Osteoblast (primary cell): ENCODE data around the gene MYH10. TPM values are rescaled to one million over a fixed set of nuclear protein-coding genes. Genes with fewer than 3 reads are reported as not detected.

ENCODE experiments used
- DNase-seq: peaks from one replicate; pipeline ENCODE4 v3.0.0; 2011; ENCODE audit warnings: low spot score, mixed read lengths; ENCODE audit not compliant: insufficient read length; ENCODE audit errors: missing footprints
- H2AFZ ChIP-seq: 2 replicates; pipeline ENCODE4 v1.6.0; 2011; ENCODE audit warnings: mild to moderate bottlenecking, low read length
- H3K27ac ChIP-seq: 2 replicates; pipeline ENCODE4 v1.5.1; 2011; ENCODE audit warnings: mild to moderate bottlenecking, low read depth, low read length, moderate library complexity
- H3K27me3 ChIP-seq: 2 replicates; pipeline ENCODE4 v1.6.0; 2012; ENCODE audit warnings: mild to moderate bottlenecking, control low read depth, inconsistent platforms, low read length, moderate library complexity; ENCODE audit not compliant: insufficient read depth
- H3K36me3 ChIP-seq: 2 replicates; pipeline ENCODE4 v1.5.1; 2011; ENCODE audit warnings: mild to moderate bottlenecking, low read length, control low read depth, moderate library complexity; ENCODE audit not compliant: insufficient read depth
- H3K4me1 ChIP-seq: 2 replicates; pipeline ENCODE4 v1.5.1; 2011; ENCODE audit warnings: mild to moderate bottlenecking, low read length, control low read depth, moderate library complexity; ENCODE audit not compliant: insufficient read depth
- H3K4me2 ChIP-seq: 2 replicates; pipeline ENCODE4 v1.6.0; 2011; ENCODE audit warnings: mild to moderate bottlenecking, low read length; ENCODE audit not compliant: insufficient read depth
- H3K4me3 ChIP-seq: fragments of 200-600 bp; sonication (generic); 3 replicates; pipeline ENCODE4 v1.5.1; 2012; ENCODE audit warnings: mild to moderate bottlenecking, low read length, inconsistent platforms; ENCODE audit not compliant: insufficient read depth
- H3K79me2 ChIP-seq: 2 replicates; pipeline ENCODE4 v1.6.0; 2012; ENCODE audit warnings: mild to moderate bottlenecking, low read length, control low read depth, inconsistent platforms; ENCODE audit not compliant: insufficient read depth
- H3K9me3 ChIP-seq: 2 replicates; pipeline ENCODE4 v1.5.1; 2011; ENCODE audit warnings: low read depth, low read length, control low read depth
- H4K20me1 ChIP-seq: 2 replicates; pipeline ENCODE4 v1.6.0; 2012; ENCODE audit warnings: mild to moderate bottlenecking, low read length, control low read depth; ENCODE audit not compliant: insufficient read depth
- total RNA-seq: library from RNA; depleted of rRNA; stranded (reverse); fragments of >200 nt; gene quantifications from 2 replicates; pipeline ENCODE4 v1.2.3, GENCODE V29; 2012
- TF ChIP-seq, protein P1 (sequence below): IDR thresholded peaks from 2 replicates; pipeline ENCODE4 v1.5.1; 2011; ENCODE audit warnings: mild to moderate bottlenecking, low read depth, low read length, moderate library complexity; ENCODE audit errors: extremely low read depth

Gene MYH10
- total RNA-seq, 1 donor = 40.9 TPM

GRCh38 chr17:8630802-8631553, 453 bp upstream of the MYH10 start:
- peak overlapping the region; percentile 96 for H3K4me2 ChIP-seq
- peak; percentile 100 for DNase-seq
- H3K4me3 ChIP-seq = peak overlapping the region; percentile 95
- TF ChIP-seq, protein P1, sequence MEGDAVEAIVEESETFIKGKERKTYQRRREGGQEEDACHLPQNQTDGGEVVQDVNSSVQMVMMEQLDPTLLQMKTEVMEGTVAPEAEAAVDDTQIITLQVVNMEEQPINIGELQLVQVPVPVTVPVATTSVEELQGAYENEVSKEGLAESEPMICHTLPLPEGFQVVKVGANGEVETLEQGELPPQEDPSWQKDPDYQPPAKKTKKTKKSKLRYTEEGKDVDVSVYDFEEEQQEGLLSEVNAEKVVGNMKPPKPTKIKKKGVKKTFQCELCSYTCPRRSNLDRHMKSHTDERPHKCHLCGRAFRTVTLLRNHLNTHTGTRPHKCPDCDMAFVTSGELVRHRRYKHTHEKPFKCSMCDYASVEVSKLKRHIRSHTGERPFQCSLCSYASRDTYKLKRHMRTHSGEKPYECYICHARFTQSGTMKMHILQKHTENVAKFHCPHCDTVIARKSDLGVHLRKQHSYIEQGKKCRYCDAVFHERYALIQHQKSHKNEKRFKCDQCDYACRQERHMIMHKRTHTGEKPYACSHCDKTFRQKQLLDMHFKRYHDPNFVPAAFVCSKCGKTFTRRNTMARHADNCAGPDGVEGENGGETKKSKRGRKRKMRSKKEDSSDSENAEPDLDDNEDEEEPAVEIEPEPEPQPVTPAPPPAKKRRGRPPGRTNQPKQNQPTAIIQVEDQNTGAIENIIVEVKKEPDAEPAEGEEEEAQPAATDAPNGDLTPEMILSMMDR = no peak
- peaks cover 11% of the 10 kb centered on the region for H3K4me1 ChIP-seq
- no peaks in the 10 kb centered on the region for H3K36me3 ChIP-seq
- peak overlapping the region; percentile 37 for H3K27ac ChIP-seq
- H3K27me3 ChIP-seq = peaks cover 14% of the 10 kb centered on the region
- peak overlapping the region; percentile 86 for H2AFZ ChIP-seq
- H4K20me1 ChIP-seq = peaks cover 7% of the 10 kb centered on the region
- no peaks in the 10 kb centered on the region for H3K9me3 ChIP-seq
- peaks cover 34% of the 10 kb centered on the region for H3K79me2 ChIP-seq

- Histone ChIP-seq H3K27ac (peak overlapping the region; percentile 70), H3K36me3 (no peaks in the 10 kb centered on the region), H3K79me2 (peaks cover 41% of the 10 kb centered on the region), H2AFZ (peak overlapping the region; percentile 96), H3K4me2 (peak overlapping the region; percentile 96), H3K4me3 (peak overlapping the region; percentile 95), H3K4me1 (peaks cover 11% of the 10 kb centered on the region), H3K9me3 (no peaks in the 10 kb centered on the region), H4K20me1 (peaks cover 7% of the 10 kb centered on the region), H3K27me3 (peaks cover 11% of the 10 kb centered on the region)
- DNase-seq = peak; percentile 91
- TF ChIP-seq, protein P1 = no peak
Measured at GRCh38 chr17:8629371-8630226, 926 bp downstream of the MYH10 start.

GRCh38 chr17:8628609-8629169, 1.8 kb downstream of the MYH10 start:
- TF ChIP-seq, protein P1 = no peak
- H3K36me3 ChIP-seq = no peaks in the 10 kb centered on the region
- H4K20me1 ChIP-seq = peaks cover 16% of the 10 kb centered on the region
- peaks cover 45% of the 10 kb centered on the region for H3K79me2 ChIP-seq
- peaks cover 11% of the 10 kb centered on the region for H3K27me3 ChIP-seq
- DNase-seq = no peak
- peaks cover 19% of the 10 kb centered on the region for H3K4me1 ChIP-seq
- peak overlapping the region; percentile 40 for H2AFZ ChIP-seq
- H3K9me3 ChIP-seq = no peaks in the 10 kb centered on the region
- no peak overlapping the region for H3K27ac ChIP-seq
- H3K4me2 ChIP-seq = peak overlapping the region; percentile 96
- H3K4me3 ChIP-seq = peak overlapping the region; percentile 95
